Measurements from ENCODE around the gene ZNF784. TPM values are rescaled to one million over a fixed set of nuclear protein-coding genes. Genes with fewer than 3 reads are reported as not detected.
A peak's percentile ranks its signal among the peaks of the same experiment; 100 is the strongest.

ZNF784 gene
- total and polyA plus RNA-seq, 9 of the 15 experiments (the other 6 are each of a cell fraction or from before 2014, with no cell fraction given) = 0.14 to 6.1 (median 2.1) TPM

DNA sequence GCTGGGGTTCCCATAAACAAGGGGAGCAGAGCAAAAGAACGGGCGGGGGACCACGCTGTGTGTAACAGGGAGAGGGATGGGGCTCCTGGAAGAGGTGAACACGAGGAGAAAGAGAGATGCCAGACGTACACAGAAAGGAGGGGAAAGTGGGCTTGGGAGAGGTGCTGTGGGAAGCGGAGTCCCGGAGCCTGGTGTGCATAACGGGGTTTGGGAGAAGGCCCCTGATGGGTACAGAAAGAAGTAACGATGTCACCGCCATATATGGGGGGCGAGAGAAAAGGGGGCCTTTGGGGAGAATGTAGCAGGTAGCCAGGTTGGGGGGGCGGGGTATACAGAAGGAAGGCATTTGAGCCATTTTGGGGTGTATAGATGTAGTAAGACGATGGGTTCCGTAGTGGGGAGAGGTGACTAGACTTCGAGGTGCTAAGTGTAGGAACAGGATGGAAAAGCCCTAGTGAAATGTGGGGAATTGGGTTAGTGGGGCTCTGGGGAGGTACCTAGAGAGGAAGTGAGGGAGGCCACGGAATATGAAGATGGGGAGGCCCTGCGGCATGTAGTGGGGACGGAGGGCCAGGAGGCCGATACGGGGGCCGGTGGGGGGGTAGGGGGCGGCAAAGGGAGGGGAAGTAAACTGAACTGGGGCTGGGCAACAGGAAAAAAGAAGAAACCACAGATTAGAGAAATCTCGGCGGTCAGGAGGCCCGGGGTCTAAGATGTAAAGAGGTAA lies 17.2 kb upstream of the ZNF784 start (continued):
- TF ChIP-seq GATAD2A (IDR thresholded peaks at IDR 0.05) (no peak), NCOA2 (IDR thresholded peaks at IDR 0.05; ENCODE audit: partially characterized antibody in 2 of 2) (no peak), CC2D1A (IDR thresholded peaks at IDR 0.05) (0 out of 2 replicates have a peak, but pooled peaks have one; percentile 11), ZC3H4 (CRISPR knock-in tag; IDR thresholded peaks at IDR 0.05; ENCODE audit: borderline replicate concordance) (no peak), NFATC3 (IDR thresholded peaks at IDR 0.05) (no peak), MTA3 (IDR thresholded peaks at IDR 0.05; ENCODE audit: borderline replicate concordance) (no peak), KDM5B (IDR thresholded peaks at IDR 0.05; ENCODE audit: insufficient replicate concordance, low read depth, low read length) (peak; percentile 63), FOXK1 (CRISPR knock-in tag; IDR thresholded peaks at IDR 0.05; ENCODE audit: borderline replicate concordance) (no peak), NR2F6 (CRISPR knock-in tag; IDR thresholded peaks at IDR 0.05) (no peak)
- TF ChIP-seq, protein P1, sequence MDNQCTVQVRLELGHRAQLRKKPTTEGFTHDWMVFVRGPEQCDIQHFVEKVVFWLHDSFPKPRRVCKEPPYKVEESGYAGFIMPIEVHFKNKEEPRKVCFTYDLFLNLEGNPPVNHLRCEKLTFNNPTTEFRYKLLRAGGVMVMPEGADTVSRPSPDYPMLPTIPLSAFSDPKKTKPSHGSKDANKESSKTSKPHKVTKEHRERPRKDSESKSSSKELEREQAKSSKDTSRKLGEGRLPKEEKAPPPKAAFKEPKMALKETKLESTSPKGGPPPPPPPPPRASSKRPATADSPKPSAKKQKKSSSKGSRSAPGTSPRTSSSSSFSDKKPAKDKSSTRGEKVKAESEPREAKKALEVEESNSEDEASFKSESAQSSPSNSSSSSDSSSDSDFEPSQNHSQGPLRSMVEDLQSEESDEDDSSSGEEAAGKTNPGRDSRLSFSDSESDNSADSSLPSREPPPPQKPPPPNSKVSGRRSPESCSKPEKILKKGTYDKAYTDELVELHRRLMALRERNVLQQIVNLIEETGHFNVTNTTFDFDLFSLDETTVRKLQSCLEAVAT (IDR thresholded peaks at IDR 0.05) = peak in 1 of 2 experiments; percentile 16; a peak in 1 of 4 replicates
- TF ChIP-seq, protein P2, sequence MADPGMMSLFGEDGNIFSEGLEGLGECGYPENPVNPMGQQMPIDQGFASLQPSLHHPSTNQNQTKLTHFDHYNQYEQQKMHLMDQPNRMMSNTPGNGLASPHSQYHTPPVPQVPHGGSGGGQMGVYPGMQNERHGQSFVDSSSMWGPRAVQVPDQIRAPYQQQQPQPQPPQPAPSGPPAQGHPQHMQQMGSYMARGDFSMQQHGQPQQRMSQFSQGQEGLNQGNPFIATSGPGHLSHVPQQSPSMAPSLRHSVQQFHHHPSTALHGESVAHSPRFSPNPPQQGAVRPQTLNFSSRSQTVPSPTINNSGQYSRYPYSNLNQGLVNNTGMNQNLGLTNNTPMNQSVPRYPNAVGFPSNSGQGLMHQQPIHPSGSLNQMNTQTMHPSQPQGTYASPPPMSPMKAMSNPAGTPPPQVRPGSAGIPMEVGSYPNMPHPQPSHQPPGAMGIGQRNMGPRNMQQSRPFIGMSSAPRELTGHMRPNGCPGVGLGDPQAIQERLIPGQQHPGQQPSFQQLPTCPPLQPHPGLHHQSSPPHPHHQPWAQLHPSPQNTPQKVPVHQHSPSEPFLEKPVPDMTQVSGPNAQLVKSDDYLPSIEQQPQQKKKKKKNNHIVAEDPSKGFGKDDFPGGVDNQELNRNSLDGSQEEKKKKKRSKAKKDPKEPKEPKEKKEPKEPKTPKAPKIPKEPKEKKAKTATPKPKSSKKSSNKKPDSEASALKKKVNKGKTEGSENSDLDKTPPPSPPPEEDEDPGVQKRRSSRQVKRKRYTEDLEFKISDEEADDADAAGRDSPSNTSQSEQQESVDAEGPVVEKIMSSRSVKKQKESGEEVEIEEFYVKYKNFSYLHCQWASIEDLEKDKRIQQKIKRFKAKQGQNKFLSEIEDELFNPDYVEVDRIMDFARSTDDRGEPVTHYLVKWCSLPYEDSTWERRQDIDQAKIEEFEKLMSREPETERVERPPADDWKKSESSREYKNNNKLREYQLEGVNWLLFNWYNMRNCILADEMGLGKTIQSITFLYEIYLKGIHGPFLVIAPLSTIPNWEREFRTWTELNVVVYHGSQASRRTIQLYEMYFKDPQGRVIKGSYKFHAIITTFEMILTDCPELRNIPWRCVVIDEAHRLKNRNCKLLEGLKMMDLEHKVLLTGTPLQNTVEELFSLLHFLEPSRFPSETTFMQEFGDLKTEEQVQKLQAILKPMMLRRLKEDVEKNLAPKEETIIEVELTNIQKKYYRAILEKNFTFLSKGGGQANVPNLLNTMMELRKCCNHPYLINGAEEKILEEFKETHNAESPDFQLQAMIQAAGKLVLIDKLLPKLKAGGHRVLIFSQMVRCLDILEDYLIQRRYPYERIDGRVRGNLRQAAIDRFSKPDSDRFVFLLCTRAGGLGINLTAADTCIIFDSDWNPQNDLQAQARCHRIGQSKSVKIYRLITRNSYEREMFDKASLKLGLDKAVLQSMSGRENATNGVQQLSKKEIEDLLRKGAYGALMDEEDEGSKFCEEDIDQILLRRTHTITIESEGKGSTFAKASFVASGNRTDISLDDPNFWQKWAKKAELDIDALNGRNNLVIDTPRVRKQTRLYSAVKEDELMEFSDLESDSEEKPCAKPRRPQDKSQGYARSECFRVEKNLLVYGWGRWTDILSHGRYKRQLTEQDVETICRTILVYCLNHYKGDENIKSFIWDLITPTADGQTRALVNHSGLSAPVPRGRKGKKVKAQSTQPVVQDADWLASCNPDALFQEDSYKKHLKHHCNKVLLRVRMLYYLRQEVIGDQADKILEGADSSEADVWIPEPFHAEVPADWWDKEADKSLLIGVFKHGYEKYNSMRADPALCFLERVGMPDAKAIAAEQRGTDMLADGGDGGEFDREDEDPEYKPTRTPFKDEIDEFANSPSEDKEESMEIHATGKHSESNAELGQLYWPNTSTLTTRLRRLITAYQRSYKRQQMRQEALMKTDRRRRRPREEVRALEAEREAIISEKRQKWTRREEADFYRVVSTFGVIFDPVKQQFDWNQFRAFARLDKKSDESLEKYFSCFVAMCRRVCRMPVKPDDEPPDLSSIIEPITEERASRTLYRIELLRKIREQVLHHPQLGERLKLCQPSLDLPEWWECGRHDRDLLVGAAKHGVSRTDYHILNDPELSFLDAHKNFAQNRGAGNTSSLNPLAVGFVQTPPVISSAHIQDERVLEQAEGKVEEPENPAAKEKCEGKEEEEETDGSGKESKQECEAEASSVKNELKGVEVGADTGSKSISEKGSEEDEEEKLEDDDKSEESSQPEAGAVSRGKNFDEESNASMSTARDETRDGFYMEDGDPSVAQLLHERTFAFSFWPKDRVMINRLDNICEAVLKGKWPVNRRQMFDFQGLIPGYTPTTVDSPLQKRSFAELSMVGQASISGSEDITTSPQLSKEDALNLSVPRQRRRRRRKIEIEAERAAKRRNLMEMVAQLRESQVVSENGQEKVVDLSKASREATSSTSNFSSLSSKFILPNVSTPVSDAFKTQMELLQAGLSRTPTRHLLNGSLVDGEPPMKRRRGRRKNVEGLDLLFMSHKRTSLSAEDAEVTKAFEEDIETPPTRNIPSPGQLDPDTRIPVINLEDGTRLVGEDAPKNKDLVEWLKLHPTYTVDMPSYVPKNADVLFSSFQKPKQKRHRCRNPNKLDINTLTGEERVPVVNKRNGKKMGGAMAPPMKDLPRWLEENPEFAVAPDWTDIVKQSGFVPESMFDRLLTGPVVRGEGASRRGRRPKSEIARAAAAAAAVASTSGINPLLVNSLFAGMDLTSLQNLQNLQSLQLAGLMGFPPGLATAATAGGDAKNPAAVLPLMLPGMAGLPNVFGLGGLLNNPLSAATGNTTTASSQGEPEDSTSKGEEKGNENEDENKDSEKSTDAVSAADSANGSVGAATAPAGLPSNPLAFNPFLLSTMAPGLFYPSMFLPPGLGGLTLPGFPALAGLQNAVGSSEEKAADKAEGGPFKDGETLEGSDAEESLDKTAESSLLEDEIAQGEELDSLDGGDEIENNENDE (IDR thresholded peaks at IDR 0.05; ENCODE audit: low read depth, low read length) = no peak
- TF ChIP-seq, protein P3, sequence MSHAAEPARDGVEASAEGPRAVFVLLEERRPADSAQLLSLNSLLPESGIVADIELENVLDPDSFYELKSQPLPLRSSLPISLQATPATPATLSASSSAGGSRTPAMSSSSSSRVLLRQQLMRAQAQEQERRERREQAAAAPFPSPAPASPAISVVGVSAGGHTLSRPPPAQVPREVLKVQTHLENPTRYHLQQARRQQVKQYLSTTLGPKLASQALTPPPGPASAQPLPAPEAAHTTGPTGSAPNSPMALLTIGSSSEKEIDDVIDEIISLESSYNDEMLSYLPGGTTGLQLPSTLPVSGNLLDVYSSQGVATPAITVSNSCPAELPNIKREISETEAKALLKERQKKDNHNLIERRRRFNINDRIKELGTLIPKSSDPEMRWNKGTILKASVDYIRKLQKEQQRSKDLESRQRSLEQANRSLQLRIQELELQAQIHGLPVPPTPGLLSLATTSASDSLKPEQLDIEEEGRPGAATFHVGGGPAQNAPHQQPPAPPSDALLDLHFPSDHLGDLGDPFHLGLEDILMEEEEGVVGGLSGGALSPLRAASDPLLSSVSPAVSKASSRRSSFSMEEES (CRISPR knock-in tag; IDR thresholded peaks at IDR 0.05) = no peak

Measured in K562 (cell line).